Fibroblast of villous mesenchyme (primary cell): ENCODE results near the gene CLK2. TPM values are rescaled to one million over a fixed set of nuclear protein-coding genes. Genes with fewer than 3 reads are reported as not detected.

Experiments used
- DNase-seq: peaks from one replicate; pipeline ENCODE4 v3.0.0-alpha.2; 2010; ENCODE audit warnings: low read depth
- H3K4me3 ChIP-seq: 2 replicates; pipeline ENCODE4 v1.5.1; 2011; ENCODE audit warnings: low read depth, mild to moderate bottlenecking, low read length
- total RNA-seq: library from RNA; depleted of rRNA; stranded (reverse); fragments of >200 nt; gene quantifications from 2 replicates; pipeline ENCODE4 v1.2.3, GENCODE V29; 2012
- TF ChIP-seq, protein P1 (sequence below): IDR thresholded peaks from 2 replicates; pipeline ENCODE4 v1.5.1; 2012; ENCODE audit warnings: low read depth, mild to moderate bottlenecking, low read length; ENCODE audit not compliant: insufficient read depth

CLK2 gene
- total RNA-seq, 1 donor: 21.6 TPM

DNA sequence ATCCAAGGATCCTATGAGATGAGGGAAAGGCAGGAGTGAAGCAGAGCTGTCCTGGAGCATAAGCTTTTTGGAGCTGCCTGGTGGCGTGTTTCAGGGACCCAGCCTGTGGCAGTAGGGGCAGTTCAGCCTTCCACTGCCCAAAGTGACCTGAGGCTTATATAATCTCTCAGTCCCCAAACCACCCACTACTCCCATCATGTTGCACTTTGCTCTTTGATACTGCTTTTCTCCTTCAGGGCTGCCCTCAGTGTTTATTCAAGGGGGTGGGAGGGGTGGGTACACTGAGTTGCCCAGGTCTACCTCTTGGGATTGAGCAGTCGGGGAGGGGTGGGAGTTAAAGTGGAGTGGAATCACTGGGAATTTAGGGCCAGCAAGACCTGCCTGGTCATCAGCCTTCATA lies 13.2 kb upstream of the CLK2 start:
- TF ChIP-seq, protein P1, sequence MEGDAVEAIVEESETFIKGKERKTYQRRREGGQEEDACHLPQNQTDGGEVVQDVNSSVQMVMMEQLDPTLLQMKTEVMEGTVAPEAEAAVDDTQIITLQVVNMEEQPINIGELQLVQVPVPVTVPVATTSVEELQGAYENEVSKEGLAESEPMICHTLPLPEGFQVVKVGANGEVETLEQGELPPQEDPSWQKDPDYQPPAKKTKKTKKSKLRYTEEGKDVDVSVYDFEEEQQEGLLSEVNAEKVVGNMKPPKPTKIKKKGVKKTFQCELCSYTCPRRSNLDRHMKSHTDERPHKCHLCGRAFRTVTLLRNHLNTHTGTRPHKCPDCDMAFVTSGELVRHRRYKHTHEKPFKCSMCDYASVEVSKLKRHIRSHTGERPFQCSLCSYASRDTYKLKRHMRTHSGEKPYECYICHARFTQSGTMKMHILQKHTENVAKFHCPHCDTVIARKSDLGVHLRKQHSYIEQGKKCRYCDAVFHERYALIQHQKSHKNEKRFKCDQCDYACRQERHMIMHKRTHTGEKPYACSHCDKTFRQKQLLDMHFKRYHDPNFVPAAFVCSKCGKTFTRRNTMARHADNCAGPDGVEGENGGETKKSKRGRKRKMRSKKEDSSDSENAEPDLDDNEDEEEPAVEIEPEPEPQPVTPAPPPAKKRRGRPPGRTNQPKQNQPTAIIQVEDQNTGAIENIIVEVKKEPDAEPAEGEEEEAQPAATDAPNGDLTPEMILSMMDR: no peak
- no peak for DNase-seq

DNA sequence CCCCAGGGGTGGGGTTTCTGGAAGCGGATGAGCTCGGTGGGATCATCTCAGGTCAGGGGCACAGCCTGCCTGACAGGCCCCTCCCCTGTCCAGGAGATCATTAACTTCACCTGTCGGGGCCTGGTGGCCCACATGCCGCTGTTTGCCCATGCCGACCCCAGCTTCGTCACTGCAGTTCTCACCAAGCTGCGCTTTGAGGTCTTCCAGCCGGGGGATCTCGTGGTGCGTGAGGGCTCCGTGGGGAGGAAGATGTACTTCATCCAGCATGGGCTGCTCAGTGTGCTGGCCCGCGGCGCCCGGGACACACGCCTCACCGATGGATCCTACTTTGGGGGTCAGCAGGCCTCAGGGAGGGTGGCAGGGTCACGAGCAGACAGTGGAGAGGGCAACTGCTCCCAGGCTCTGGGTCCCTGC lies 12.3 kb upstream of the CLK2 start:
- no peak overlapping the region for H3K4me3 ChIP-seq
- TF ChIP-seq, protein P1: no peak
- no peak for DNase-seq

More for the DNA sequence above, 13.2 kb upstream of the CLK2 start:
- no peak overlapping the region for H3K4me3 ChIP-seq

DNA sequence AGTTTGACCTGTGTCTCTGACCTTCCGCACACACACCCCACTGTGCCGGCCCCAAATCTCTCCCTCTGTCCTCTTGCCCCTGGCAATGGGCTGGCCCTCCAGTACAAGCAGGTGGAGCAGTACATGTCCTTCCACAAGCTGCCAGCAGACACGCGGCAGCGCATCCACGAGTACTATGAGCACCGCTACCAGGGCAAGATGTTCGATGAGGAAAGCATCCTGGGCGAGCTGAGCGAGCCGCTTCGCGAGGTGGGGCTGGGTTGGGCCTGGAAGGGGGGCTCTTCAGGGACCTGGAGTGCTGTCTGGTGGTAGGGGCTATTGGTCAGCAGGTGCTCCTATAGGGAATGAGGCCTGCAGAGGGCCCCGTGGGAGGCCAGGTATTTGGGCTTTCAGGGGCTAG lies 11.8 kb upstream of the CLK2 start:
- TF ChIP-seq, protein P1: no peak

DNA sequence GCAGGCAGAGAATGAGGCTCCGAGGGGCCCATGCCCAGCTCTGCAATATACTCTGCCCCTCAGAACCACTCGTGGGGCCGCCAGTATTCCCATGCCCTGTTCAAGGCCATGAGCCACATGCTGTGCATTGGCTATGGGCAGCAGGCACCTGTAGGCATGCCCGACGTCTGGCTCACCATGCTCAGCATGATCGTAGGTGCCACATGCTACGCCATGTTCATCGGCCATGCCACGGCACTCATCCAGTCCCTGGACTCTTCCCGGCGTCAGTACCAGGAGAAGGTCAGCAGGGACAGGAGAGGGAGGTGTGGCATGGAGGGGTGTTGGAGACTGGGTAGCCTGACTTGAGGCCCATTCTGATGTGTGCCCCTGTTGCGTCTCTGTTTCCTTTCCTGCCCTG lies 11.2 kb upstream of the CLK2 start:
- no peak for DNase-seq
- TF ChIP-seq, protein P1: no peak
- no peak overlapping the region for H3K4me3 ChIP-seq

More for the DNA sequence above, 11.8 kb upstream of the CLK2 start:
- no peak overlapping the region for H3K4me3 ChIP-seq
- no peak for DNase-seq

DNA sequence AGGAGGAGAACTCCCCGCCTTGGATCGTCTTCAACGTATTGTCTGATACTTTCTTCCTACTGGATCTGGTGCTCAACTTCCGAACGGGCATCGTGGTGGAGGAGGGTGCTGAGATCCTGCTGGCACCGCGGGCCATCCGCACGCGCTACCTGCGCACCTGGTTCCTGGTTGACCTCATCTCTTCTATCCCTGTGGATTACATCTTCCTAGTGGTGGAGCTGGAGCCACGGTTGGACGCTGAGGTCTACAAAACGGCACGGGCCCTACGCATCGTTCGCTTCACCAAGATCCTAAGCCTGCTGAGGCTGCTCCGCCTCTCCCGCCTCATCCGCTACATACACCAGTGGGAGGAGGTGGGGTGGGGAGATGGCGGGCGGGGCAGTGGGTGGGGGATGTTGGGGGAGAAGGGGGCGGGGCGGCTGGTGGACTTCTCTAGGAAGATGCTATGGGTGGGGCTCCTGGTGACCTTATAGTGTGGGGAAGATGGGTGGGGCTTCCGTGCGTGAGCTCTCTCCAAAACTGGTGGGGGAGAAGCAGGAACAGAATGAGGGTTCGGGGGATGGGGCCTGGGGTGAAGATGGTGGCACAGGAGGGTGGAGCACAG lies 9.3 kb upstream of the CLK2 start:
- TF ChIP-seq, protein P1: no peak
- H3K4me3 ChIP-seq: no peak overlapping the region

DNA sequence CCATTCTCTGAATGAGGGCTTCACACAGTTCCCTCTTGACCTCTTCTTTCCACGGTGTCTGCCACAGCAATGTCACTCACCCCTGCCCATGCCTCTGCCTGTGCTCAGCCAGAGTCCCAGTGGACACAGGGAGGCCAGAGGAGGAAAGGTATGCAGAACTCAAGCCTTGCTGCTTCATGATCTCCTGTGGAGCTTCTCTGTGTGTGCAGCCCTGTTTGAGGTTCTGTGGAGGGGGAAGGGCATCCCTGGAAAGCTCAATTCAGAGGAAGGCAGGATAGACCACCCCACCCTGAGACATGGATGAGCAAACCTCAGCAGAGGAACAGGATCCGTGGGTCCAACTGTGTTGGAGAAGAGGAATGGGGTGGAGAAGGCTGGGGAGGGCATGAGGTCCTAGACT lies 6.0 kb upstream of the CLK2 start:
- DNase-seq: no peak
- no peak overlapping the region for H3K4me3 ChIP-seq
- TF ChIP-seq, protein P1: no peak

More for the DNA sequence above, 9.3 kb upstream of the CLK2 start:
- DNase-seq: no peak

DNA sequence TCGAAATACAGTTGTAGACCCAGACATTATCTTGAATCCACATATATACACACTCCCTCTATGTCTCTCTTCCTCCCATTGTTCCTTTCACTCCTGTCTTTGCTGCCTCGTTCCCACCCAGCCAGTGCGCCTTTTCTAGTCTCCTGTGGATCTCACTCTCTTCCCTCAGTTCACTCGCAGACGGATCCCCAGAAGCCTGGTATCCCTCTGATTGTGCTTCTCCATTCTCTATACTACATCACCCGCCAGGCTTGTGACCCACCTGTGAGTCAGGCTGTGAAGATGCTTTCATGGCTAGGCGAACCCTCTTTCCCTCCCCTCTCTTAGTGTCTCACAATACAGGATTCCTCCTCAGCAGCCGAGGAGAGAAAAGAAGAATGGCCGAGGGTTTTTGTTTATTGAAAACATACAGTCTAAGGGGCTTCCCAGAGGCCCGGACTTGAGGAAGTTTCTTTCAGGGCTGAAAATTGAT lies 5.4 kb upstream of the CLK2 start:
- TF ChIP-seq, protein P1: no peak
- no peak overlapping the region for H3K4me3 ChIP-seq
- no peak for DNase-seq
